PC-3 (cell line): Measurements from ENCODE around the gene MICALL2. TPM values are rescaled to one million over a fixed set of nuclear protein-coding genes. Genes with fewer than 3 reads are reported as not detected.

Experiments
- ATAC-seq: fragments of 200-7000 bp; cut with Tn5 transposase; 2 replicates; pipeline ENCODE4 v1.9.1; 2020; ENCODE audit warnings: mild to moderate bottlenecking, moderate library complexity
- BruUV-seq: library from RNA; stranded (reverse); fragments of 400-500 nt; replicated peaks from 2 replicates; lab custom pipeline; 2021; lab: Mats Ljungman, UMichigan
- CTCF ChIA-PET: fragments of 300-600 bp; sonication (Branson Sonifier 250); formaldehyde crosslinking; loops from one replicate; lab custom pipeline; 2022; ENCODE audit warnings: antibody characterized with exemption; lab: Charles Lee
- POLR2A ChIA-PET: fragments of 300-600 bp; sonication (Branson Sonifier 250); formaldehyde crosslinking; loops from one replicate; lab custom pipeline; 2022; ENCODE audit warnings: antibody characterized with exemption; ENCODE audit not compliant: unreplicated experiment; lab: Charles Lee
- DNase-seq: peaks from one replicate; pipeline ENCODE4 v3.0.0-alpha.2; 2015
- H2AFZ ChIP-seq: fragments of 300-600 bp; sonication (generic); 2 replicates; pipeline ENCODE4 v1.6.0; 2016; ENCODE audit warnings: antibody characterized with exemption, low read length
- H3F3A ChIP-seq: fragments of 300-600 bp; sonication (generic); one replicate; pipeline ENCODE4 v1.6.0; 2017; ENCODE audit warnings: antibody characterized with exemption, low read length, control low read depth, mild to moderate bottlenecking; ENCODE audit not compliant: unreplicated experiment
- H3K27ac ChIP-seq: fragments of 300-600 bp; sonication (generic); 2 replicates; pipeline ENCODE4 v1.5.1; 2016; ENCODE audit warnings: mild to moderate bottlenecking, low read length
- H3K27me3 ChIP-seq: fragments of 300-600 bp; sonication (generic); 2 replicates; pipeline ENCODE4 v1.6.1; 2016; ENCODE audit warnings: low read length, mixed read lengths
- H3K36me3 ChIP-seq: fragments of 300-600 bp; sonication (generic); 2 replicates; pipeline ENCODE4 v1.6.1; 2016; ENCODE audit warnings: low read depth, mixed run types, low read length, mixed read lengths
- H3K4me1 ChIP-seq: fragments of 300-600 bp; sonication (generic); 2 replicates; pipeline ENCODE4 v1.5.1; 2016; ENCODE audit warnings: low read length; ENCODE audit not compliant: insufficient read depth
- H3K4me2 ChIP-seq: fragments of 300-600 bp; sonication (generic); 2 replicates; pipeline ENCODE4 v1.6.0; 2016; ENCODE audit warnings: low read length
- H3K4me3 ChIP-seq: fragments of 300-600 bp; sonication (generic); 2 replicates; pipeline ENCODE4 v1.5.1; 2016; ENCODE audit warnings: mild to moderate bottlenecking, low read length, mixed read lengths
- H3K79me2 ChIP-seq: fragments of 300-600 bp; sonication (generic); 2 replicates; pipeline ENCODE4 v1.6.1; 2017; ENCODE audit warnings: low read length, mixed read lengths
- H3K9ac ChIP-seq: fragments of 300-600 bp; sonication (generic); 2 replicates; pipeline ENCODE4 v1.6.0; 2016; ENCODE audit warnings: mild to moderate bottlenecking, low read length
- H3K9me2 ChIP-seq: fragments of 300-600 bp; sonication (generic); replicated peaks from 2 replicates; pipeline ENCODE4 v1.6.1; 2016; ENCODE audit warnings: mixed run types, low read length, mixed read lengths
- H3K9me3 ChIP-seq: fragments of 300-600 bp; sonication (generic); 2 replicates; pipeline ENCODE4 v1.6.1; 2016; ENCODE audit warnings: low read length, mixed read lengths
- H4K20me1 ChIP-seq: fragments of 300-600 bp; sonication (generic); 2 replicates; pipeline ENCODE4 v1.6.1; 2016; ENCODE audit warnings: low read length, mixed read lengths
- EZH2 ChIP-seq: fragments of 300-600 bp; sonication (generic); IDR thresholded peaks from one replicate; pipeline ENCODE4 v1.6.1; 2017; ENCODE audit warnings: antibody characterized with exemption, mild to moderate bottlenecking, low read length; ENCODE audit not compliant: unreplicated experiment
- EZH2phosphoT487 ChIP-seq: fragments of 300-600 bp; sonication (generic); IDR thresholded peaks from 2 replicates; pipeline ENCODE4 v1.6.1; 2018; ENCODE audit warnings: mild to moderate bottlenecking, antibody characterized with exemption, low read length, borderline replicate concordance
- intact Hi-C: fragments of 100-400 bp; cut with micrococcal nuclease; formaldehyde crosslinking; loops from 2 replicates; pipeline ENCODE4 v1.9.0; 2023
- total RNA-seq: library from RNA; depleted of rRNA; stranded (reverse); fragments of >200 nt; gene quantifications from 2 replicates; pipeline ENCODE4 v1.2.3, GENCODE V29; 2014
- TF ChIP-seq, protein P1 (sequence below): fragments of 300-600 bp; sonication (generic); conservative IDR thresholded peaks from 2 replicates; pipeline ENCODE4 v1.5.1; 2017; ENCODE audit warnings: antibody characterized with exemption, low read depth, mild to moderate bottlenecking, low read length

The MICALL2 gene
- total RNA-seq, 1 experiment from 2014 or later = 52.8 TPM

DNA sequence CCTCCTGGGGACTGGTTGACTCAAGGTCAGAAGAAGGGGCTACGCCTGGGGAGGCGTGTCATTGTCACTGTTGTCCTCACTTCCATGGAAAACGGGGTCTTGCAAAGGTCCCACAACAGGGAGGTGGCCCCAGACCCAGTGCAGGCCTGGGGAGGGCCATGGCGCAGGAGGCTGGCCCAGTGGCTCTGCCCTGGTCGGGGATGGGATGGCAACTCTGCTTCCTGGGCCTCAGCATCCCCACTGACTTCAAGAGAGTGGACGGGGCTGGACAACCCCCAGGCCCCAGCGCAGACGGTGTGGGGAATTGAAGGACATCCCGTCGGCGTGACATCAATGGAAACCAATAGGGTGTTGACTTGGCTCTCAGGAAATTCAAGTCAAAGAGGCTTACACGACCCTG, 35.2 kb downstream of the MICALL2 start:
- H3K4me3 ChIP-seq = no peak overlapping the region
- no peaks in the 10 kb centered on the region for H3K4me1 ChIP-seq
- H3K4me2 ChIP-seq = no peak overlapping the region
- no peak overlapping the region for H3K27ac ChIP-seq
- H3K36me3 ChIP-seq = no peaks in the 10 kb centered on the region
- H3K9me2 ChIP-seq = no peaks in the 10 kb centered on the region
- no peak overlapping the region for H3K9ac ChIP-seq
- no peaks in the 10 kb centered on the region for H3K9me3 ChIP-seq
- H3K79me2 ChIP-seq = no peaks in the 10 kb centered on the region
- no peak overlapping the region for H2AFZ ChIP-seq
- ChIA-PET POLR2A (interaction anchor here (0.7 kb wide), 1 partner anchor 156 kb away, joined by 6 read pairs; no protein-coding TSS in a partner anchor), CTCF (no interaction called here)
- no peaks in the 10 kb centered on the region; the same call in 1 of the 2 replicates for H3K27me3 ChIP-seq
- H3F3A ChIP-seq = no peaks in the 10 kb centered on the region
- no peak for ATAC-seq
- TF ChIP-seq, protein P1, sequence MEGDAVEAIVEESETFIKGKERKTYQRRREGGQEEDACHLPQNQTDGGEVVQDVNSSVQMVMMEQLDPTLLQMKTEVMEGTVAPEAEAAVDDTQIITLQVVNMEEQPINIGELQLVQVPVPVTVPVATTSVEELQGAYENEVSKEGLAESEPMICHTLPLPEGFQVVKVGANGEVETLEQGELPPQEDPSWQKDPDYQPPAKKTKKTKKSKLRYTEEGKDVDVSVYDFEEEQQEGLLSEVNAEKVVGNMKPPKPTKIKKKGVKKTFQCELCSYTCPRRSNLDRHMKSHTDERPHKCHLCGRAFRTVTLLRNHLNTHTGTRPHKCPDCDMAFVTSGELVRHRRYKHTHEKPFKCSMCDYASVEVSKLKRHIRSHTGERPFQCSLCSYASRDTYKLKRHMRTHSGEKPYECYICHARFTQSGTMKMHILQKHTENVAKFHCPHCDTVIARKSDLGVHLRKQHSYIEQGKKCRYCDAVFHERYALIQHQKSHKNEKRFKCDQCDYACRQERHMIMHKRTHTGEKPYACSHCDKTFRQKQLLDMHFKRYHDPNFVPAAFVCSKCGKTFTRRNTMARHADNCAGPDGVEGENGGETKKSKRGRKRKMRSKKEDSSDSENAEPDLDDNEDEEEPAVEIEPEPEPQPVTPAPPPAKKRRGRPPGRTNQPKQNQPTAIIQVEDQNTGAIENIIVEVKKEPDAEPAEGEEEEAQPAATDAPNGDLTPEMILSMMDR = no peak
- TF ChIP-seq EZH2 (no peak), EZH2phosphoT487 (no peak)
- no TSS peak for BruUV-seq
- no peaks in the 10 kb centered on the region for H4K20me1 ChIP-seq
- intact Hi-C loops = no loop called here
- no peak for DNase-seq

DNA sequence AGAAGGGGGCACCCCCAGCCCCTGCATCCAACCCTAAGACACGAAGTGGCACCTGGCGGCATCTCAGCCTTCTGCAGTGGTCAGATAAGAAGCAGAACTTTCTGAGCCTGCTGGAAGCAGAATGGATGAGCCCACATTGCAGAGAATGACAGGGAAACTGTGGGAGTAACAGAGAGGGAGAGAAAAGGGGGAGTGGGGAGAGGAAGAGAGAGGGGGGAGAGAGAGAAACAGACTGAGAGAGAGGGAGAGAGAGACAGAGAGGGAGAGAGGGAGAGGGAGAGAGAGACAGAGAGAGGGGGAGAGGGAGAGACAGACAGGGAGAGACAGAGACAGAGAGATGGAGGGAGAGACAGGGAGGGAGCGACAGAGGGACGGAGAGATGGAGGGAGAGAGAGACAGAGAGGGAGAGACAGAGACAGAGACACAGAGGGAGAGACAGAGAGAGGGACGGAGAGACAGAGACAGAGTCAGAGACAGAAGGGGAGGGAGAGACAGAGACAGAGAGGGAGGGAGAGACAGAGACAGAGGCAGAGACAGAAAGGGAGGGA, 35.9 kb downstream of the MICALL2 start:
- intact Hi-C loops = no loop called here
- CTCF ChIA-PET = no interaction called here

More for the DNA sequence above, 35.9 kb downstream of the MICALL2 start:
- H4K20me1 ChIP-seq = no peaks in the 10 kb centered on the region
- no peak overlapping the region for H3K4me2 ChIP-seq
- H3K27ac ChIP-seq = no peak overlapping the region
- H3K36me3 ChIP-seq = no peaks in the 10 kb centered on the region
- TF ChIP-seq EZH2 = no peak
- TF ChIP-seq, protein P1 = no peak
- TF ChIP-seq EZH2phosphoT487 = no peak
- POLR2A ChIA-PET = interaction anchor here (0.6 kb wide), 1 partner anchor 224 kb away, joined by 3 read pairs; no protein-coding TSS in a partner anchor
- H2AFZ ChIP-seq = no peak overlapping the region
- ATAC-seq (no peak), DNase-seq (no peak)
- H3K4me3 ChIP-seq = no peak overlapping the region
- H3K79me2 ChIP-seq = no peaks in the 10 kb centered on the region
- H3K9ac ChIP-seq = no peak overlapping the region
- H3K9me3 ChIP-seq = no peaks in the 10 kb centered on the region
- no peaks in the 10 kb centered on the region for H3K9me2 ChIP-seq
- no peaks in the 10 kb centered on the region for H3F3A ChIP-seq
- H3K4me1 ChIP-seq = no peaks in the 10 kb centered on the region
- H3K27me3 ChIP-seq = no peaks in the 10 kb centered on the region; the same call in 1 of the 2 replicates
- BruUV-seq = no TSS peak
